IMR-90 (cell line): Measurements from ENCODE around the gene ZNF581. TPM values are rescaled to one million over a fixed set of nuclear protein-coding genes. Genes with fewer than 3 reads are reported as not detected.

Experiments used
- ATAC-seq: fragments of 200-7000 bp; cut with Tn5 transposase; 2 replicates; pipeline ENCODE4 v1.9.1; 2020; ENCODE audit warnings: low read depth, mild to moderate bottlenecking, moderate library complexity
- BruUV-seq: library from RNA; stranded (reverse); fragments of 400-500 nt; replicated peaks from 2 replicates; lab custom pipeline; 2021; lab: Mats Ljungman, UMichigan
- CTCF ChIA-PET: fragments of 300-600 bp; formaldehyde crosslinking; extraction: SDS; loops from one replicate; lab custom pipeline; 2021; ENCODE audit warnings: antibody characterized with exemption; lab: Yijun Ruan, JAX
- POLR2A ChIA-PET: fragments of 300-600 bp; sonication (Branson Sonifier 250); formaldehyde crosslinking; loops from one replicate; lab custom pipeline; 2022; ENCODE audit warnings: antibody characterized with exemption; ENCODE audit not compliant: unreplicated experiment; lab: Charles Lee
- DNase-seq: peaks from one replicate; pipeline ENCODE4 v3.0.0; 2013
- H2AFZ ChIP-seq: replicated peaks from 2 replicates; pipeline ENCODE3; 2013; ENCODE audit warnings: low read length, mild to moderate bottlenecking; ENCODE audit not compliant: poor library complexity
- H2AK5ac ChIP-seq: 2 replicates; pipeline ENCODE4 v1.6.1; 2013; ENCODE audit warnings: low read depth, low read length, inconsistent platforms
- H2AK9ac ChIP-seq: replicated peaks from 2 replicates; pipeline ENCODE3; 2013; ENCODE audit warnings: mild to moderate bottlenecking, low read depth, low read length, moderate library complexity; ENCODE audit not compliant: poor library complexity
- H2BK120ac ChIP-seq: 2 replicates; pipeline ENCODE4 v1.6.1; 2013; ENCODE audit warnings: low read depth, low read length, inconsistent platforms
- H2BK15ac ChIP-seq: 3 replicates; pipeline ENCODE4 v1.6.1; 2013; ENCODE audit warnings: low read depth, low read length, inconsistent platforms
- H2BK20ac ChIP-seq: 2 replicates; pipeline ENCODE4 v1.6.1; 2013; ENCODE audit warnings: low read depth, mild to moderate bottlenecking, inconsistent platforms, low read length, moderate library complexity
- H2BK5ac ChIP-seq: 2 replicates; pipeline ENCODE4 v1.6.1; 2013; ENCODE audit warnings: mild to moderate bottlenecking, low read depth, low read length, inconsistent platforms; ENCODE audit not compliant: poor library complexity, severe bottlenecking
- H3K14ac ChIP-seq: replicated peaks from 2 replicates; pipeline ENCODE4 v1.6.1; 2013; ENCODE audit warnings: low read depth, low read length, inconsistent platforms
- H3K18ac ChIP-seq: 2 replicates; pipeline ENCODE4 v1.6.1; 2013; ENCODE audit warnings: low read depth, low read length, control low read depth
- H3K23ac ChIP-seq: 2 replicates; pipeline ENCODE4 v1.6.1; 2013; ENCODE audit warnings: low read depth, low read length, inconsistent platforms
- H3K27ac ChIP-seq: 2 replicates; pipeline ENCODE4 v1.5.1; 2013; ENCODE audit warnings: mild to moderate bottlenecking, control low read depth, low read length; ENCODE audit not compliant: insufficient read depth
- H3K27me3 ChIP-seq: 2 replicates; pipeline ENCODE4 v1.6.1; 2013; ENCODE audit warnings: low read length; ENCODE audit not compliant: control insufficient read depth, insufficient read depth
- H3K36me3 ChIP-seq: 2 replicates; pipeline ENCODE4 v1.6.1; 2013; ENCODE audit warnings: low read length, mixed read lengths; ENCODE audit not compliant: control insufficient read depth, insufficient read depth
- H3K4ac ChIP-seq: 2 replicates; pipeline ENCODE4 v1.6.1; 2013; ENCODE audit warnings: low read depth, low read length, inconsistent platforms
- H3K4me1 ChIP-seq: 2 replicates; pipeline ENCODE4 v1.6.1; 2013; ENCODE audit warnings: low read length, mixed read lengths; ENCODE audit not compliant: control insufficient read depth, insufficient read depth
- H3K4me2 ChIP-seq: 2 replicates; pipeline ENCODE4 v1.6.1; 2013; ENCODE audit warnings: low read depth, mild to moderate bottlenecking, control low read depth, low read length, moderate library complexity
- H3K4me3 ChIP-seq: 2 replicates; pipeline ENCODE4 v1.5.1; 2013; ENCODE audit warnings: low read depth, mild to moderate bottlenecking, control low read depth, low read length, moderate library complexity; ENCODE audit not compliant: insufficient read depth
- H3K56ac ChIP-seq: 2 replicates; pipeline ENCODE4 v1.6.1; 2013; ENCODE audit warnings: low read length, inconsistent platforms; ENCODE audit not compliant: insufficient read depth; ENCODE audit errors: extremely low read depth
- H3K79me1 ChIP-seq, 2 experiments: 2 replicates each; pipeline ENCODE4 v1.6.1; 2013; ENCODE audit warnings: low read length in 2 of 2, inconsistent platforms in 1 of 2, low read depth in 1 of 2
- H3K9ac ChIP-seq: 2 replicates; pipeline ENCODE4 v1.6.1; 2013; ENCODE audit warnings: low read depth, low read length, control low read depth
- H3K9me1 ChIP-seq: 2 replicates; pipeline ENCODE4 v1.6.1; 2013; ENCODE audit warnings: low read length, inconsistent platforms; ENCODE audit not compliant: insufficient read depth
- H3K9me3 ChIP-seq: 2 replicates; pipeline ENCODE4 v1.6.1; 2013; ENCODE audit warnings: low read length; ENCODE audit not compliant: control insufficient read depth, insufficient read depth
- H4K20me1 ChIP-seq: 2 replicates; pipeline ENCODE4 v1.6.1; 2013; ENCODE audit warnings: low read length, inconsistent platforms; ENCODE audit not compliant: insufficient read depth
- H4K5ac ChIP-seq: 2 replicates; pipeline ENCODE4 v1.6.1; 2013; ENCODE audit warnings: mild to moderate bottlenecking, low read depth, low read length, control low read depth
- H4K8ac ChIP-seq, 2 experiments: 2 replicates each; pipeline ENCODE4 v1.6.1; 2013; ENCODE audit warnings: low read depth in 2 of 2, low read length in 2 of 2, control low read depth in 1 of 2, inconsistent platforms in 1 of 2
- H4K91ac ChIP-seq: 2 replicates; pipeline ENCODE4 v1.6.1; 2013; ENCODE audit warnings: low read depth, low read length, inconsistent platforms; ENCODE audit not compliant: insufficient read depth
- CEBPB ChIP-seq: IDR thresholded peaks from 2 replicates; pipeline ENCODE4 v1.6.1; 2012; ENCODE audit warnings: low read depth, low read length, improper control_type of control experiment
- CHD1 ChIP-seq: IDR thresholded peaks from 2 replicates; pipeline ENCODE4 v1.6.1; 2012; ENCODE audit warnings: low read depth, low read length, improper control_type of control experiment
- FOS ChIP-seq: fragments of 150-350 bp; IDR thresholded peaks from 2 replicates; pipeline ENCODE4 v1.6.1; 2016; ENCODE audit warnings: low read depth, low read length
- MAZ ChIP-seq: IDR thresholded peaks from 2 replicates; pipeline ENCODE4 v1.6.1; 2012; ENCODE audit warnings: low read depth, mild to moderate bottlenecking, low read length, improper control_type of control experiment, moderate library complexity, borderline replicate concordance
- MXI1 ChIP-seq: IDR thresholded peaks from 2 replicates; pipeline ENCODE4 v1.6.1; 2012; ENCODE audit warnings: low read depth, mild to moderate bottlenecking, low read length, moderate library complexity, borderline replicate concordance
- POLR2A ChIP-seq: IDR thresholded peaks from 2 replicates; pipeline ENCODE4 v1.6.1; 2012; ENCODE audit warnings: mild to moderate bottlenecking, low read depth, low read length
- RFX5 ChIP-seq: IDR thresholded peaks from 2 replicates; pipeline ENCODE4 v1.8.0; 2012; ENCODE audit warnings: low read depth, mild to moderate bottlenecking, low read length, moderate library complexity
- WGBS, 2 experiments: methylation state at CpG; one replicate each; pipeline versions ENCODE4 v1.1.5 to v1.1.7; 2013; ENCODE audit warnings: missing lambda C conversion rate in 2 of 2; ENCODE audit not compliant: insufficient read length in 1 of 2; ENCODE audit errors: extremely low coverage in 2 of 2; 5-methylcytosine and 5-hydroxymethylcytosine counted together
- dilution Hi-C: fragments of 300-500 bp; cut with HindIII; formaldehyde crosslinking; loops from one replicate; pipeline ENCODE4 v1.14.3; 2018; ENCODE audit warnings: low sequenced_read_pairs; ENCODE audit not compliant: unreplicated experiment
- in situ Hi-C: fragments of 300-500 bp; cut with MboI; formaldehyde crosslinking; loops from 3 replicates; pipeline ENCODE4 v1.14.3; 2019; ENCODE audit warnings: low sequenced_read_pairs, inconsistent platforms, mixed read lengths
- intact Hi-C: fragments of 100-400 bp; cut with micrococcal nuclease; formaldehyde crosslinking; loops from 2 replicates; pipeline ENCODE4 v1.10.0; 2022
- polyA plus RNA-seq, 3 experiments: library from polyadenylated mRNA; depleted of rRNA; stranded (reverse); fragments of >200 nt; gene quantifications; 2 replicates each; pipeline ENCODE4 v1.2.3, GENCODE V29; 2012; ENCODE audit warnings: low replicate concordance in 1 of 3
- total RNA-seq: library from RNA; depleted of rRNA; stranded (reverse); fragments of >200 nt; gene quantifications from 2 replicates; pipeline ENCODE4 v1.2.3, GENCODE V29; 2012
- TF ChIP-seq, protein P1 (sequence below): conservative IDR thresholded peaks from 2 replicates; pipeline ENCODE4 v1.5.1; 2012; ENCODE audit warnings: mild to moderate bottlenecking, low read depth, low read length, improper control_type of control experiment

Gene ZNF581
- total and polyA plus RNA-seq, 2 of the 4 experiments (the other 2 are of a cell fraction), result 9.7 to 21.9 TPM

- ATAC-seq (peak; percentile 81), DNase-seq (peak; percentile 96)
- Histone ChIP-seq H3K79me1 (peaks cover 36 to 61% of the 10 kb centered on the region in 2 experiments), H3K9me1 (peaks cover 8% of the 10 kb centered on the region; the same call in 1 of the 2 replicates), H4K20me1 (peaks cover 24% of the 10 kb centered on the region; the same call in 1 of the 2 replicates), H2AK9ac (peak overlapping the region; percentile 96), H2BK120ac (peak overlapping the region; percentile 77), H3K4me1 (peaks cover 9% of the 10 kb centered on the region), H3K18ac (peak overlapping the region; percentile 65), H3K9me3 (peaks cover 5% of the 10 kb centered on the region; the same call in 1 of the 2 replicates), H2AFZ (peak overlapping the region; percentile 92), H2BK5ac (peak overlapping the region; percentile 90), H3K36me3 (peaks cover 14% of the 10 kb centered on the region), H3K27ac (peak overlapping the region; percentile 91), H3K56ac (no peak overlapping the region), H4K5ac (peak overlapping the region; percentile 82), H2BK20ac (0 out of 2 replicates have a peak overlapping the region, but pooled peaks have one; percentile 50), H3K4me3 (peak overlapping the region; percentile 76), H3K9ac (peak overlapping the region; percentile 50; the same call in 1 of the 2 replicates), H3K4me2 (peak overlapping the region; percentile 93), H3K14ac (peak overlapping the region; percentile 97), H3K23ac (peak overlapping the region; percentile 91; the same call in 1 of the 2 replicates), H3K27me3 (no peaks in the 10 kb centered on the region), H4K8ac (peak overlapping the region; percentile 51 to 95), H2AK5ac (peak overlapping the region; percentile 63), H3K4ac (peak overlapping the region; percentile 97), H2BK15ac (no peak overlapping the region; the same call in 2 of the 3 replicates), H4K91ac (peak overlapping the region; percentile 64)
- no TSS peak for BruUV-seq
- WGBS, 2 experiments, result 0% methylated on average over 4 of the region's 43 CpGs; no CpG with 5 or more reads in 1 of the 2 experiments
- dilution Hi-C loops (no loop called here), in situ Hi-C loops (loop anchor here (5.0 kb wide), 1 partner anchor 88 kb away; no protein-coding TSS in a partner anchor), intact Hi-C loops (no loop called here)
- TF ChIP-seq POLR2A, result peak; percentile 48
- no peak for TF ChIP-seq FOS
- TF ChIP-seq CEBPB, result no peak
- no peak; the same call in 1 of the 2 replicates for TF ChIP-seq RFX5
- TF ChIP-seq, protein P1, sequence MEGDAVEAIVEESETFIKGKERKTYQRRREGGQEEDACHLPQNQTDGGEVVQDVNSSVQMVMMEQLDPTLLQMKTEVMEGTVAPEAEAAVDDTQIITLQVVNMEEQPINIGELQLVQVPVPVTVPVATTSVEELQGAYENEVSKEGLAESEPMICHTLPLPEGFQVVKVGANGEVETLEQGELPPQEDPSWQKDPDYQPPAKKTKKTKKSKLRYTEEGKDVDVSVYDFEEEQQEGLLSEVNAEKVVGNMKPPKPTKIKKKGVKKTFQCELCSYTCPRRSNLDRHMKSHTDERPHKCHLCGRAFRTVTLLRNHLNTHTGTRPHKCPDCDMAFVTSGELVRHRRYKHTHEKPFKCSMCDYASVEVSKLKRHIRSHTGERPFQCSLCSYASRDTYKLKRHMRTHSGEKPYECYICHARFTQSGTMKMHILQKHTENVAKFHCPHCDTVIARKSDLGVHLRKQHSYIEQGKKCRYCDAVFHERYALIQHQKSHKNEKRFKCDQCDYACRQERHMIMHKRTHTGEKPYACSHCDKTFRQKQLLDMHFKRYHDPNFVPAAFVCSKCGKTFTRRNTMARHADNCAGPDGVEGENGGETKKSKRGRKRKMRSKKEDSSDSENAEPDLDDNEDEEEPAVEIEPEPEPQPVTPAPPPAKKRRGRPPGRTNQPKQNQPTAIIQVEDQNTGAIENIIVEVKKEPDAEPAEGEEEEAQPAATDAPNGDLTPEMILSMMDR, result no peak
- TF ChIP-seq MAZ, result peak; percentile 79; the same call in 1 of the 2 replicates
- no peak for TF ChIP-seq MXI1
- TF ChIP-seq CHD1, result no peak
- ChIA-PET POLR2A (interaction anchor here (0.5 kb wide), 1 partner anchor 73 kb away, joined by 7 read pairs; no protein-coding TSS in a partner anchor), CTCF (interaction anchor here (1.0 to 2.3 kb wide), 5 partner anchors 14 to 101 kb away, joined by 4 to 11 read pairs (median 6); no protein-coding TSS in a partner anchor)
Measured at GRCh38 chr19:55605207-55605636, 38.2 kb upstream of the ZNF581 start.
